Vagina (tissue), 2 donors: Measurements from ENCODE around the gene PRUNE2. TPM values are rescaled to one million over a fixed set of nuclear protein-coding genes. Genes with fewer than 3 reads are reported as not detected.

Source experiments
- DNase-seq, 2 donors: peaks; one replicate each; pipeline ENCODE4 v3.0.0-alpha.2; 2017; ENCODE audit errors: extremely low spot score in 2 of 2
- H3K27ac ChIP-seq: fragments of 200-600 bp; sonication (generic); one replicate; pipeline ENCODE4 v1.5.1; 2019
- H3K27me3 ChIP-seq: fragments of 200-600 bp; sonication (generic); one replicate; pipeline ENCODE4 v1.5.1; 2019
- H3K36me3 ChIP-seq, 2 donors: fragments of 200-600 bp; sonication (generic); one replicate each; pipeline ENCODE4 v1.5.1; 2017 to 2019
- H3K4me1 ChIP-seq: fragments of 200-600 bp; sonication (generic); one replicate; pipeline ENCODE4 v1.5.1; 2019
- H3K4me3 ChIP-seq, 2 donors: fragments of 200-600 bp; sonication (generic); 1 replicate in 1 of 2; 2 replicates in 1 of 2; pipeline ENCODE4 v1.5.1; 2016 to 2019
- H3K9me3 ChIP-seq: fragments of 200-600 bp; sonication (generic); one replicate; pipeline ENCODE4 v1.5.1; 2019
- CTCF ChIP-seq, 3 experiments: fragments of 450-650 bp in 2 of 3; fragments of 200-600 bp in 1 of 3; sonication (generic) in 1 of 3; IDR thresholded peaks; one replicate each; pipeline ENCODE4 v1.5.1; 2017 to 2019; ENCODE audit warnings: antibody characterized with exemption in 3 of 3, mild to moderate bottlenecking in 2 of 3, moderate library complexity in 2 of 3
- POLR2A ChIP-seq, 2 donors: fragments of 450-650 bp; IDR thresholded peaks; one replicate each; pipeline ENCODE4 v1.6.1; 2017; ENCODE audit warnings: antibody characterized with exemption in 2 of 2, mild to moderate bottlenecking in 2 of 2, moderate library complexity in 2 of 2
- POLR2AphosphoS5 ChIP-seq, 2 donors: sonication (generic); formaldehyde crosslinking; IDR thresholded peaks; one replicate each; pipeline ENCODE4 v1.9.0; 2017; ENCODE audit warnings: antibody characterized with exemption in 2 of 2, mild to moderate bottlenecking in 2 of 2, low read depth in 1 of 2; ENCODE audit not compliant: insufficient read depth in 1 of 2
- intact Hi-C: fragments of 100-400 bp; cut with DNase I; formaldehyde crosslinking; loops from one replicate; pipeline ENCODE4 v1.15.1; 2023
- total RNA-seq: library from RNA; depleted of rRNA; stranded (reverse); fragments of >200 nt; gene quantifications from one replicate; pipeline ENCODE4 v1.2.3, GENCODE V29; 2016

PRUNE2 gene
- total RNA-seq, 1 donor from 2014 or later, result 75.6 TPM

- no peaks in the 10 kb centered on the region for H3K9me3 ChIP-seq
- TF ChIP-seq POLR2AphosphoS5 (IDR thresholded peaks at IDR 0.05; ENCODE audit: insufficient read depth in 1 of 2, low read depth in 1 of 2) (no peak), CTCF (IDR thresholded peaks at IDR 0.05) (no peak), POLR2A (IDR thresholded peaks at IDR 0.05) (no peak)
- intact Hi-C loops, result no loop called here
- H3K36me3 ChIP-seq, result no peaks in the 10 kb centered on the region
- no peak overlapping the region for H3K4me3 ChIP-seq
- H3K4me1 ChIP-seq, result no peaks in the 10 kb centered on the region
- no peaks in the 10 kb centered on the region for H3K27me3 ChIP-seq
- no peak overlapping the region for H3K27ac ChIP-seq
- DNase-seq, result no peak
Observed at GRCh38 chr9:76729980-76730737, 175.8 kb downstream of the PRUNE2 start.

- Histone ChIP-seq H3K27me3 (no peaks in the 10 kb centered on the region), H3K4me3 (no peak overlapping the region), H3K27ac (no peak overlapping the region), H3K9me3 (no peaks in the 10 kb centered on the region), H3K4me1 (no peaks in the 10 kb centered on the region), H3K36me3 (no peaks in the 10 kb centered on the region)
- intact Hi-C loops, result no loop called here
- no peak for TF ChIP-seq POLR2AphosphoS5 (IDR thresholded peaks at IDR 0.05; ENCODE audit: insufficient read depth in 1 of 2, low read depth in 1 of 2)
- no peak for TF ChIP-seq CTCF (IDR thresholded peaks at IDR 0.05)
- TF ChIP-seq POLR2A (IDR thresholded peaks at IDR 0.05), result no peak
- DNase-seq, result no peak
Observed at GRCh38 chr9:76729116-76729515, 176.8 kb downstream of the PRUNE2 start.

GRCh38 chr9:76725885-76726284 is 180.0 kb downstream of the PRUNE2 start:
- no peaks in the 10 kb centered on the region for H3K9me3 ChIP-seq
- no peaks in the 10 kb centered on the region for H3K27me3 ChIP-seq
- H3K27ac ChIP-seq, result no peak overlapping the region
- DNase-seq, result no peak
- H3K4me3 ChIP-seq, result no peak overlapping the region
- H3K4me1 ChIP-seq, result no peaks in the 10 kb centered on the region
- TF ChIP-seq POLR2A (IDR thresholded peaks at IDR 0.05) (no peak), POLR2AphosphoS5 (IDR thresholded peaks at IDR 0.05; ENCODE audit: insufficient read depth in 1 of 2, low read depth in 1 of 2) (no peak), CTCF (IDR thresholded peaks at IDR 0.05) (no peak)
- intact Hi-C loops, result no loop called here
- no peaks in the 10 kb centered on the region for H3K36me3 ChIP-seq

- DNase-seq, result no peak
- Histone ChIP-seq H3K4me3 (no peak overlapping the region), H3K27me3 (no peaks in the 10 kb centered on the region), H3K36me3 (no peaks in the 10 kb centered on the region), H3K4me1 (no peaks in the 10 kb centered on the region), H3K27ac (no peak overlapping the region), H3K9me3 (no peaks in the 10 kb centered on the region)
- intact Hi-C loops, result no loop called here
- TF ChIP-seq CTCF (IDR thresholded peaks at IDR 0.05) (no peak), POLR2A (IDR thresholded peaks at IDR 0.05) (no peak), POLR2AphosphoS5 (IDR thresholded peaks at IDR 0.05; ENCODE audit: insufficient read depth in 1 of 2, low read depth in 1 of 2) (no peak)
Observed at GRCh38 chr9:76725011-76725546, 180.8 kb downstream of the PRUNE2 start.

GRCh38 chr9:76720245-76720644 is 185.7 kb downstream of the PRUNE2 start:
- Histone ChIP-seq H3K27ac (no peak overlapping the region), H3K4me3 (no peak overlapping the region), H3K4me1 (peaks cover 7% of the 10 kb centered on the region), H3K9me3 (no peaks in the 10 kb centered on the region), H3K36me3 (no peaks in the 10 kb centered on the region), H3K27me3 (no peaks in the 10 kb centered on the region)
- intact Hi-C loops, result no loop called here
- DNase-seq, result no peak
- TF ChIP-seq POLR2A (IDR thresholded peaks at IDR 0.05) (no peak), POLR2AphosphoS5 (IDR thresholded peaks at IDR 0.05; ENCODE audit: insufficient read depth in 1 of 2, low read depth in 1 of 2) (no peak), CTCF (IDR thresholded peaks at IDR 0.05) (no peak)
